NCI-H460 (cell line): ENCODE results near the gene ODC1. TPM values are rescaled to one million over a fixed set of nuclear protein-coding genes. Genes with fewer than 3 reads are reported as not detected.

Experiments
- DNase-seq: peaks from one replicate; pipeline ENCODE4 v3.0.0-alpha.2; 2016; ENCODE audit warnings: low read depth; ENCODE audit errors: extremely low read depth
- total RNA-seq: library from RNA; depleted of rRNA; stranded (reverse); fragments of >200 nt; shearing (Covaris generic); gene quantifications from 2 replicates; pipeline ENCODE4 v1.2.3, GENCODE V29; 2014

The ODC1 gene
- total RNA-seq, 1 experiment from 2014 or later = 630 TPM

DNA sequence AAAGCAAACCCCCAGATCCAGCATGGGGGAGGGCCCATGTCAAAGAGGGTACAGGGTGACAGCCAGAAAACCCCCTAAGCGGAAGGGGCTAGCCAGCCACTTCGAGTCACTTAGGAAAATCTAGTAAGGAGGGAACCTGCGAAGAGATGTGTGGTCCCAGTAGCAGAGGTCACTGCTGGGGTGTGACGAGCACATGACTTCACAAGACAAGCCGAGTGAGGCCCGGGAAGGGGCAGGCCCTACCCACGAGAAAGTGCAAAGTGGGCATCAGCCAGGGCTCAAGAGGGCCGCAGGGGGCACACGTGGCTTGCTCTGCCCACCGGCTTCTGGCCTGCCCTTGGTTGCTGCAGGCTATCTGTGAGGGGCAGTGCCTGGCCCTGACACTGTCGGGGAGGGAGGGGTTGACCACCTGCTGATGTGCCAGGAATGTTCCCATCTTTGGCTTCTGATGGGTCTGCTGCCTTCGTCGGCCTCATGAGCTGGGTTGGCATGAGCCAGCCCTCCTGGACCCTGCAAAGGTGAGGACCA is 11.5 kb downstream of the ODC1 start:
- DNase-seq = no peak

DNA sequence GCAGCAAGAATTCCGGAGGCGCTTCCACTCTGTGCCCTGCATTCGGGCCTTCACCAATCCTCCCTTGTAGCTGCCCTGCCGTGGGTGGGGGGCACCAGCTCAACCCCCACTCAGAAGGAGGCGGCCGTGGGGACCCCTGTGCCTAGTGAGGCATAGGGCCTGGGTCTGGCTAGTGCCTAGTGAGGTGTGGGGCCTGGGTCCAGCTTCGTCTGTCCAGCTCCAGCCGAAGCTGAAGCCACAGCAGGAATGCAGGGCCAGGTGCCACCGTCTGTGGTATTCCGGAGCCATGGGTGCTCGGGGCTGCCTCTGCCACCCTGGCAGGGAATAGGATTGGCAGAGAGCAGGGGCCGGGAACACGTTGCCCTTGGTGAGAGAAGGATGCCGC is 12.3 kb downstream of the ODC1 start:
- no peak for DNase-seq

DNA sequence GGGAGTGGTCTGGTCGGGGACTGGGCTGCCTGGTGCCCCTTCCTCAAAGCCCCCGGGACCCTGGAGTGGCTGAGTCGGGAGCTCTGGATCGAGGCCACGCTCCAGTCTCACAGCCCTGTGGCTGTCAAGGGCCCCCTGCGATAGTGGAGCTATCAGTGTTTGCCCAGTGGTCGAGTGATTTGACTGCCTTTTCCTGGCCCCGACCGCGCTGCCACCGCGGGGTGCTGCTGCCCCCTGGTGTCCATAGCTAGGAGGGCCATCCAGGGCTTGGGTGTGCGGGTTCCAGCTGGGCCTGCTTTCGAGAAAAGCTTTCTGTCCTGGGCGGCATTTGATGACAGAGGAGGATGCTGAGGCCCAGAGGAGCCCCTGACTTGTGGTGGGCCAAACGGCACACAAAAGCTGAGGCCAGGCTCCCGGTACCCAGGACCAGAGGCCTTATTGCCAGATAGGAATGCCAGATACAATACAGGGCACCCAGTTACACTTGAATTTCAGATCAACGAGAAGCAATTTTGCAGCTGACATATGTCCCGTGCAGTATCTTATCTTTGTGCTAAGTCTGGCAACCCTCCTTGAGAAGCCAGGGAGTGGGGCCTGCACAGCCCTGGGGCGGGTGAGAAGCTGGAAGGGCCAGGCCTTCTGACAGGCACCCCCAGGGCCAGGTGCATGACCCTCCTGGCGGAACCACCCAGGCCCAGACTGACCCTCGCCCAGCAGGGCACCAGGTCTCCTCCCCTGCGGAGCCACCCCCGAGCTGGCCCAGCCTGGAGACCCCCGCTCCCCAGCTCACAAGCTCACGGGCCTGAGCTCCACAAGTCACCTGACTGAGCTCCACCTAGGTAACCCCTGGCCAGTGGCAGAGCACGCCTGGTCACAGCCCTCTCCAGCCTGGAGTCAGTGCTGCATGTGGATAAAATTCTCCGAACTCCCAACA is 13.0 kb downstream of the ODC1 start:
- DNase-seq = peak; percentile 74

DNA sequence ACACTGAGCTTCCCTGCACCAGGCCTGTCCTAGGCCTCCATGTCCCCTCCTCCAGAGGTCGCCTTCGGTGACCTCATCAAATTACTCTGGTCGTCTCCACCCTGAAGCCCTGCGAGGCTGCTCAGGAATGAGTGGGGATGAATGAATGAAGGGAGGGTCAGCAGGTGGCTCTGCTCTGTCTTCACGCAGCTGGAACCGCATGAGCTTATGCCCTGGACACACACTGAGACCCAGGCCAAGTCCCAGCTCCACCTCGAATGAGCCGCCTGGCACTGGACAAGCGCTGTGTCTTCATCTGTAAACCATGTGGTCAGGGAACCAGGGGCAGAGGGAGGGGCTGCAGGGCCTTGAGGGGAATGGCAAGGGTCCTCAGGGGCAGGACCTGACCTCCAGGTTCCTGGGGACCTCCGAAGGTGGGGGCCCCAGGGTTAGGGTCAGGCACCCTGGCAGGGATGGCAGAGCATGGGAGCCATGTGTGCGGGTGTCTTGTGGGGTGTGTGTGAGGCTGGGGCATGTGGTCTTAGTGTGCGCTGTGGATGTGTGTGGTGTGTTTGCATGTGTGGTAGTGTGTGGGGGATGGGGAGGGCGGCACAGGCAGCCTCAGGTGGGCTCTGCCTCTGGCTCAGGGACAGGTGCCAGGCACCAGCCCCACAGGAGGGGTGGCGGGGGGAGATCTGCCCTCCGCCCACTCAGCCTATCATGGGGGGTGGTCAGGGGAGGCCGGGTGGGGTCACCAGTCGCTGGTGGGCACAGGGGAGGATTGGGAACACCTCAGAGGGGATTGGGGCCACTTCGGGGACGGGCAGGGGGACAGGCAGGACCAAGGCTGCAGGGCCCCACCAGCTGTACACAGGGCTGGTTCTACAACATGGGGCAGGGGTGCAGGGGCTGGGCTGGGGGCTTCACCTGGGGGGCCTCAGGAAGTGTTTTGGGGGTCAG is 13.9 kb downstream of the ODC1 start:
- DNase-seq = no peak

DNA sequence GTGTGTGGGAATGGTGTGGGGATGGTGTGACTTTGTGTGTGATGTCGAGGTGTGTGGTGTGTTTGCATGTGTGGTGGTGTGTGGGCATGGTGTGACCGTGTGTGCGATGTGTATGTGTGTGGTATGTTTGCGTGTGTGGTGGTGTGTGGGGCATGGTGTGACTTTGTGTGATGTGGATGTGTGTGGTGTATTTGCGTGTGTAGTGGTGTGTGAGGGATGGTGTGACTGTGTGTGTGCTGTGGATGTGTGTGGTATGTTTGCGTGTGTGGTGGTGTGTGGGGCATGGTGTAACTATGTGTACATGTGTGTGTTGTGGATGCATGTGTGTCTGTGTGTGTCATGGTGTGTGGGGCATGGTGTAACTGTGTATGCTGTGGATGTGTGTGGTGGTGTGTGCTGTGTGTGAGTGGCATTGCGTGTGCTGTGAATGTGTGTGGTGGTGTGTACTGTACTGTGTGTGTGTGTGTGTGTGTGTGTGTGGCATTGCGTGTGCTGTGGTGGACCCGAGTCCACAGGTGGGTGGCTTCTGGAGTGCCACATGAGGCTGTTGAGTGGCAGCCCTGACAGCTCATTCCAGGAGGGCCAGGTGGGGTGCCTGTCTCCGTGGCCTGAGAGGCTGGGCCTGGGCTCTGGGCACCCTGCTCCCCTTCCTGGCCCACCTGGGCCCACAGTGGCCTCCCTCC is 14.7 kb downstream of the ODC1 start:
- no peak for DNase-seq

DNA sequence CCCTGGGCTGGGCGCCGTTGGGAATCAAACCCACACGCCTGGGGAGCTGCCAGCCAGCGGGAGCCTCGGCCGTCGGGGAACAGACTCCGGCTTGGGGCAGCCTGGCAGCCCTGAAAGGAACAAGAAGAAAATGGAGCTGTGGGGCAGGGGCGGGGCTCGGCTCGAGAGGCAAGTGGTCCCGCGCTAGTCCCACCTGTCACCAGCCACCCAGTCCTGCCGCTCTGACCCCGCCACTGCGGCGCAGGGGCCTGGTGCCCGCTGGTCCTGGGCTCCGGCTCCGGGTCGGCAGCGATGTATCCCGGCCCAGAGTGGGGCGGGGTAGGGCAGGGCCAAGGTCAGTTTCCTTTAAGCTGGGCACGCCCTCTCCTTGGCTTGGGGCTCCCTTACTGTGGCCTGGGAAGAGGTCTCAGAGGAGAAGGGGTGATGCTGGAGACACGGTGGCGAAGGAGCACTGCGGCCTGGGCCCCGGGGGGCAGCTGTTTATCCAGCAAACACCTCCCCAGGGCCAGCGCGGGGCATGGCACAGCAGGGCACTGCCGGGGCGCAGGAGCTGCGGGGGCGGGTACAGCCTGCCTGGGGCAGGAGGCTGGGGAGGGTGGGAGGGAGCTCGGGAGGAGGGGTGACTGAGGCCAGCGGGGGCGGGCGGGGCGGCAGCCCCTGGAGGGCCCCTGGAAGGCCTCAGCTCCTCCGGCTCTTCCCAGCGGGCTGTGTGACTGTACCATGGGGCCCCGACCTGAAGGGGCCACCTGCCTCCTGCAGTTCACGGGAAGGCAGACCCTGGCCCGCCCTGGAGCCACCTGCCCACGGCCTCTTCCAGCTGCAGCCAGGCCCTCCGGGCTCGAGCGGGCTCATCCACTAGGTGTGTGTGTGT is 15.6 kb downstream of the ODC1 start:
- no peak for DNase-seq

DNA sequence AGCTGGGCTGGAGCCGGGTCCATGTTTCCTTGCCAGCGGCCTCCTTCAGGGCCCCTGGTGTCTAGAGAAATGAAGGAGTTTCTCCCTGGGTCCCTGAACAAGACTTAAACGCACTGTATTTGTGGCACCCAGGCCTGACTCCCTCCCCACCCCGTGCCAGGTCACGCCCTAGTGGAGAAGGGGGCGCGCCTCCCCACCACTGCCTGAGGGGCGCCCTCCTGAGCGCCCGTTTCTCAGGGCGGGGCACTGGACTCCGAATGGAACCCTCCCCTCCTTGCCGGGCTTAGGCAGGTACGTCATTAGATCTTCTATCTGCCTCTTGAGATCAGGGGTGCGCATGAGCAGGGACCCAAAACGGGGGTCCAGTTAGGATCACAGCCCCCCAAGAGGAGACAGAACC is 16.3 kb downstream of the ODC1 start:
- DNase-seq = no peak

DNA sequence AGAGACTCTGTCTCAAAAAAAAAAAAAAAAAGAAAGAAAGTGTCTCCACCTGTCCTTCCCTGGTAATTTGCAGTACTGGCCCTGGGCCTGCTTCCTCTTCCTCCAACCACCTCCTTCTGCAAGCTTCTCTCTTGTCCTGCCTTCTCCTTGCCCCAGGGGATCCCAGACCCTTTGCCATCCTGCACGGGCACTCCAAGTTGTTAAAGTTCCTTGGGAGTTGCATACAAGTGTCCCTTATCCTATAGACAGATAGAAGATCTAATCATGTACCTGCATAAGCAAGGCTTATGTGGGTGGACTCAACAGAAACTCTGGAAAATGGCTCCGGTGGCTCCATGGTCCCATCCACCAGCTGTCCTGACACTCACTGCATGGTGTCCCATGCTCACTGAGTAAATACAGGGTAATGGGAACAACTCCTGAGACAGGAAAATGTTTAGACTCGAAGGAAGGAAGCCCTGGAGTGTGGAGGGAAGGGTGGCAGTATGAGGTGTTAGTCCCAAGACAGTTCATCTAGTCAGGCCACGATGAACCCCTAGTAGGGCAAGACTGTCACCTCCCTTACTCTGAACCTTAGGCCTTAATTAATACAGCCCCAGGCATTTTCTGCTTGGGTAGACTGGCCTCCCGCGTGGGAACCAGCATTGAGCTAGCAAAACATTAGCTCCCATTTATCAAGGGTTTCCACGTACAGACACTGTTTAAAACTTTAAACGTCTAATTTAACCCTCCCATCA is 17.1 kb downstream of the ODC1 start:
- DNase-seq = no peak

DNA sequence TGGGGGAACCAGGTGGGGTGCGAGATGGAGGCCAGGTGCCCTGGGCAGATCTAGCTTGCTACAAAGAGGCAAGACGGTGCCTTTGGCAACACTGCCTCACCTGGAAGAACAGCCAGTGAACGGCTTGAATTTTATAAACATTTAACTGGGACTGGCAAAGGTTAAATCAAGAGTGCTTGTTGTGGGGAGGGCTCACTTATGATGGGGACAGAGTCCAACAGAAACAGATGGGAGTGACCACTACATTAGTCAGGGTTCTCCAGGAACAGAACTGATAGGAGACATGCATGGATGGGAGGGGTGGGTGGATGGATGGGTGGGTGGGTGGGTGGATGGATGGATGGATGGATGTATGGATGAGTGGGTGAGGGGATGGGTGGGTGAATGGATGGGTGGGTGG is 19.2 kb downstream of the ODC1 start:
- DNase-seq = no peak

DNA sequence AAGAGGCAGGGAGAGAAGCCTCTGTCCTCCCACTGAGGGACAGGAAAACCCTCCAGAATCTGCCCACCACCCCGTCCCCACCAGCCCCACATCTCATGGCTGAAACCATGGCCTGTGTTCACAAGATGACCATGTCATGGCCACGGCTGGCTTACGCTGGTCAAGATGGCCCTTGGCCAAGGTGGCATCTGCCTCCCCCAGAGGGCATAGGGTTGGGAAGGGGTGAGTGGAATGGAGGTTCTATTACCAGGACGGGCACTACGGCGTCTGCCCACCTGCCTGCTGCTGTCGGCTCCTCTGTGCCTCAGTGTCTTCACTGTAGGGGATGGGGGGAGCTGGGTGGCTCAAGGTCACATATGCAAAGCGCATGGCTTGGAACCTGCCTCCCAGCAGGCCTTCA is 19.8 kb downstream of the ODC1 start:
- DNase-seq = no peak

DNA sequence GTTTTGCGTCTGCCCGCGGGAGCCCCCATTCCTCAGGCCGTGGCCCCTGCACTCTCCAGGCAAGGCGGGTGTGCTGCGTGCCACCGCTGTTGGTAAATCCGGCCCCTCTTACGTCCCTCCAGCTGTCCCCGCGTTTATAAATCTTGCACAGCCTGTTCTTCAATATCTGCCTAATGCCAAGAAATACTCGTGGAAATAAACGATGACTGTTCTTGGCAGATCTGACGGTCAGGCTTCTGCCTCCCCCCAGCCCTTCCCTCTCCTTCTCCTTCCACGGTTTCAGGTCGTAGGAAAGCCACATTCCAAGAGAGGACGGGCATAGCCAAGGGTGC is 20.5 kb downstream of the ODC1 start:
- no peak for DNase-seq

DNA sequence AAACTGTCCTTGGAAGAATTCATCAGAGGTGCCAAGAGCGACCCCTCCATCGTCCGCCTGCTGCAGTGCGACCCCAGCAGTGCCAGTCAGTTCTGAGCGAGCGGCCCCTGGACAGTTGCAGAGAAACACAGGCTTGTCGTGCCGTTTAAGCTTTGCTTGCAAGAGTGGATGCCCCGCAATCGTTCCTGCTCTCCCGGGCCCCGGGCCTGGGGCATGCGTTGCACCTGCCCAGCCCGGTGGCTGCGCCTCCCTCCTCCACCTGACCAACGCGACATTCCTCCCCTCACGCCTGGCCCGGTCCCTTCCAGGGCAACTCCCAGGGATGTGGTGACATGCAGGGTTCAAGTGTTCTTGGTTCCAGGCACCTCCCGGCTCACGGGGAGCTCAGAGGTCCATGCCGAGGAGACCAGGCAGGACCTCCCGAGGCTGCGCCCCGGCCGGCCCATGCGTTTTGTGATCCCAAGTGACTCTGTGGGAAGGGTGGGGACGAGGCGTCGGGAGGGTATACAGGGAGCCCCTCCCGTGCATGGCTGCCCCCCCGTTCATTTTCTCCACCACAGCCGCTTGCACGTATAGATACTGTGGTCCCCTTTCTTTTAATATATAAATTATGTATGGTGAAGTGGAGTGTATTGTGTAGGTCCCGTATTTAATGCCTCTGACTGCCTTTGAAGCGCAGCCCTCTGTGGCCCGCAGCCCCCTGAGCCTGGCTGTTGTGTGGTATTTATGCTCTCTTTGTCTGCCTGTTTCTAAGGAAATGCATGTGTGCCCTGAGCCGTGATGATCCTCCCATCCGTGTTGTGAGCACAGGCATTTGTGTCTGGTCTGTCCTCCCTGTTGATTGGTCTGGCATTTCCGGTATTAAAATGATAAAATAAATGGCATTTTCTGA is 21.2 kb downstream of the ODC1 start:
- no peak for DNase-seq

DNA sequence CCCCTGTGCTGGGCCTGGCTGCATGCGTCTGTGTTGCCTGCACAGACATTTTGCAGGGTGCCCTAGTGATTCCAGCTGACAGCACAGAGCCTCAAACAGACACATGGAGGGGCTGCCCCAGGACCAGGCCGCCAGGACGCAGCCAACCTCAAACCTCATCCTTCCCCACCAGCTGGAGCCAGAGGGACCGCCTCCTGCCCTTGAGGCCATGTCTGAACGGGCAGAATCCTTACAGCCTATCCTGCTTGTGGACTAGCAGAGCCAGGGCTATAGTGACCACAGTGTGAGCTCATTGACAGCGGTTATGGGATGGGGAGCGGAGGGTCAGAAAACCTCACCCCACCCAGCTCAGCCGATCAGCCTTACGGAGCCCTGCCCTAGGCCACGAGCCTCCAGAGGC is 22.4 kb downstream of the ODC1 start:
- no peak for DNase-seq

DNA sequence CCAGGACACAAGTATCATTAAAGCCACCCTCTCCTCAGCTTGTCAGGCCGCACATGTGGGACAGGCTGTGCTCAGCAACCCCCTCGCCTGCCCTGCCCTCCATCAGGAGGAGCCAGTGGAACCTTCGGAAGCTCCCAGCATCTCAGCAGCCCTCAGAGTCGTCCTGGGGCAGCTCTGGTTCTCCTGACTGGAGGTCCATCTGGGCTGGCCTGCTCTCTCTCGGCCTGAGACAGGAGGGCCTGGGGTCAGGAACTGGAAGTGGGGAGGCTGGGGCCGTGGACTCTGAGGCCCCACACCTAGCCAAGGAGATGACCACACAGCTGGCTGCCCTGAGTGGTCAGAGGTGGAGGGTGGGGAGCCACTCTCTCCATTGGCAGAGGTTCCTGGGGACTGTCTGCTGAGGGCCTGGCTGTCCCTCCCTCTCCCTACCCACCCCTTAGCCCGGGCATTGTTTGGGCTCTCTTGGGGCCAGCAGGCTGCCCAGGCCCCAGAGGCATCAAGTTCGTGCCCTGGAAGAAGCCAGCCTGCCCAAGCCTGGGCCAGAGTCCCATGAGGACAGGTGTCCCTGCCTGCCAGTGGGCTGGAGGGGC is 23.1 kb downstream of the ODC1 start:
- no peak for DNase-seq

DNA sequence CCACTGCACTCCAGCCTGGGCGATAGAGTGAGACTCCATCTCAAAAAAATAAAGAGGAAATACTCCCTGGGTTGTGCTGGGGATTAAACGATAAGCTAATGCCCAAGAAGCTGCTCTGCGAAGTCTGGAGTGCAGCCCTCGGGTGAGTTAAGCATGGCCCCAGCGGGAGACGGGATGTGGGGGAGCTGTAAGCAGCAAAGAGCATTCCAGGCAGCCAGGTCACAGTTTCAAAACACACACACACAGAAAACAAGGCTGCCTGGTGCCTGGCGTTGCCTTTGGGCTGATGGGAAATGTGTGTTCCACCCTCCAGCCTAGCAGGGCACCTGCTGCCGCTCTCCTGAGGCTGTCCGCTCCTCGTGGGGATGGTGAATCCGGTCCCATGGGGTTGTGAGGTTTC is 24.1 kb downstream of the ODC1 start:
- DNase-seq = no peak

DNA sequence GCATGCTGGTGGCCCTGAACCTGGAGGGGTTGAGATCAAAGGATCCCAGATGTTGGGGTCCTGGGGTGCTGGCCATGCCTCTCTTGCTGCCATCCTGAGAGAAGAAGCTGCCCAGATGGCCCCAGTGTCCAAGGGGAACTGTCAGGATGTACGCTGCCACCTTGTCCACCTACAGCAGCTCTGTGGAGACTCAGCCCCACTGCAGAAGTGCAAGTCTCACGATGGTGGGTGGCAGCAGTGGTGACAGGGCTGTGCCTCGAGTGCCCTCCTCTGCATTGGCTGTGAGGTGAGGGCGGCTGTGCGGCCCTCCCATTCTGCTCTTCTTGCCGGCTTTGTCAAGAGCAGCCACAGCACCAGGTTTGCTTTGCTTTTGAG is 24.7 kb downstream of the ODC1 start:
- DNase-seq = no peak

DNA sequence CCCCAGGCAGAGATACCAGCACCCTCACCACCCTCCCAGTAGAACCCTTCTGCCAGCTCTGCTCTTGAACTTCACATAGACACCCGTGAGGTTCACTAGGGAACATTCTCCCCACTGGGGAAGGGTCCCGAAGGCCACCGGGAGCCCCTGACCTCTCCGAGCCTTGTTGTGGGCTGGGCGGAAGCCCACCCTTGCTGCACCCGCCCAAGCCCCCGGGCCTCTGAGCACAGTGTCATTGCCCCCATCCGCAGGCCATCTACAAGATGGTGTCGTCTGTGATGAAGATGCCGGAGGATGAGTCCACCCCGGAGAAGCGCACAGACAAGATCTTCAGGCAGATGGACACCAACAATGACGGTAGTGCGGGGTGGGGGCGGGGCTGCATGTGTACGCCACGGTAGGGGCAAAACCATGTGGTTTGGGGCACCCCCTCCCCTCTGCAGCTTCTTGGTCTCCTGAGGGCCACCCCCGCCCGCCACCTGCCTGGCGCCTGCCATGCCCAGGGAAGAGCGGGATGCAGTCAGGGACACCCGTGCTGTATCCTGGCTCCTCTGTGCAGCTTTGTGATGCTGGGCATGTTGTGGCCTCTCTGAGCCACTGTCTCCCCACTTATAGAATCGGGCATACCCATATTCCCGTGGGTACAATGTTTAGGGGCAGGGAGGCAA is 25.3 kb downstream of the ODC1 start:
- DNase-seq = no peak
